OCI-LY1 (cell line): ENCODE measurements around the gene SNPH.

Source experiments
- EZH2 ChIP-seq: fragments of 200-600 bp; sonication (generic), shearing (Covaris generic); IDR thresholded peaks from 2 replicates; pipeline ENCODE4 v1.8.0; 2017; ENCODE audit warnings: borderline replicate concordance, mixed run types, mild to moderate bottlenecking, antibody characterized with exemption, low read length, moderate library complexity, mixed read lengths
- TF ChIP-seq, protein P1 (sequence below): fragments of 200-600 bp; sonication (generic), shearing (Covaris generic); IDR thresholded peaks from 2 replicates; pipeline ENCODE4 v1.5.1; 2017; ENCODE audit warnings: mild to moderate bottlenecking, antibody characterized with exemption, low read length, moderate library complexity, mixed read lengths

DNA sequence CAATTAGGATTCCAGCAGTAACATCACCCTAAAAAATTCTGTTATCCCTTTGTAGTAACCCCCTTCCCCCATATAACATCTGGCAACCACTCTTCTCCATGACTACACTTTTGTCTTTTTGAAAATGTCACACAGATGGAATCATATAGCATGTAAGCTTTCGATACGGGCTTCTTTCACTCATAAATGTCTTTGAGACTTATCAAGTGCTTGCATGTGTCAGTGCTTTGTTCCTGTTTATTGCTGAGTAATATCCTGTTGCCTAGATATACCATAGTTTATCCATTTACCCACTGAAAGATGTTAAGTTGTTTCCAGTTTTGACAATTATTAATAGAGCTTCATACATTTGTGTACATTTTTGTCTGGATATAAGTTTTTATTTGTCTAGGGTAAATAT lies 10.4 kb upstream of the SNPH start:
- TF ChIP-seq, protein P1, sequence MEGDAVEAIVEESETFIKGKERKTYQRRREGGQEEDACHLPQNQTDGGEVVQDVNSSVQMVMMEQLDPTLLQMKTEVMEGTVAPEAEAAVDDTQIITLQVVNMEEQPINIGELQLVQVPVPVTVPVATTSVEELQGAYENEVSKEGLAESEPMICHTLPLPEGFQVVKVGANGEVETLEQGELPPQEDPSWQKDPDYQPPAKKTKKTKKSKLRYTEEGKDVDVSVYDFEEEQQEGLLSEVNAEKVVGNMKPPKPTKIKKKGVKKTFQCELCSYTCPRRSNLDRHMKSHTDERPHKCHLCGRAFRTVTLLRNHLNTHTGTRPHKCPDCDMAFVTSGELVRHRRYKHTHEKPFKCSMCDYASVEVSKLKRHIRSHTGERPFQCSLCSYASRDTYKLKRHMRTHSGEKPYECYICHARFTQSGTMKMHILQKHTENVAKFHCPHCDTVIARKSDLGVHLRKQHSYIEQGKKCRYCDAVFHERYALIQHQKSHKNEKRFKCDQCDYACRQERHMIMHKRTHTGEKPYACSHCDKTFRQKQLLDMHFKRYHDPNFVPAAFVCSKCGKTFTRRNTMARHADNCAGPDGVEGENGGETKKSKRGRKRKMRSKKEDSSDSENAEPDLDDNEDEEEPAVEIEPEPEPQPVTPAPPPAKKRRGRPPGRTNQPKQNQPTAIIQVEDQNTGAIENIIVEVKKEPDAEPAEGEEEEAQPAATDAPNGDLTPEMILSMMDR = no peak
- no peak for TF ChIP-seq EZH2
